ENCODE data around the gene SLC6A6.

The SLC6A6 gene

DNA sequence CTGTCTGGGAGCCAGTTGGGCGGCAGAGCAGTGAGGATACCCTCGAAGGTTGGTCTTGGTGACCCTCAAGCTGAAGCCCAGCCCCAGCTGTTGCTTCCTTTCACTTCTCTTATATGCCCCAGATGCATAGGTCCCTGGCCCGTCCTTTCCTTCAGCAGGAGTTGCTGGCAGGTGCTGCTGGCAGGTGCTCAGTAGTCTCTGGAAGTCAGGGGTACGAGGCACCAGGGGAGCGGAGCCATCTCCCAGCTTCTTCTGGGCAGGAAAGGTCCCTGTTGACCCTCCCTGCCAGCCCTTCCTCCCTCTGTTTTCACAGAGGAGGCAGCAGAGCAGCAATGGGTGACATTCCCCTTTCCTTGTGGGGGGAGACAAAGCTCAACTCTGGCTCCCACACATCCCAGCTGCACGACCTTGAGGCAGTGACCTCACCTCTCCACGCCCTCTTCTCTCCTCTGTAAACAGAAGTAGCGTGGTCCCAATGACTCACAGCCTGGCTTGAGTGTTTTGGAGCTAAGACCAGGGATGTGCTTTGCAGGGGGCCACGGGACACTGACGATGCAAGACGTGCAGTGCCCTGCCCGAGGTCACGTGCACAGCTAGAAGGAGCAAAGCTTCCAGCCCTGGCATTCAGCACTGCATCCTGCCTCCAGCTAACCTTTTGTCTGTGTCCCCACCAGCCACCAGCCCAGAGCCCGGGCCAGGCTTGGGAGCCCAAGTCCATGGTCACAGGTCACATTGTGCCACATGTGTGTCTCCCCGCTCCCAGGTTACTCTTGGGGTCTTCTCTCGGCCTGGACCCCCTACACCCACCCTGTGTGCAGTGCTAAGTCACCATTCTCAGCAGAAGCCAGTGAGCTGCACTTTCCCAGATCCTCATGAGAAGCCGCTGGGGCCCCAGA is 49.7 kb downstream of the SLC6A6 start:
- H3K27me3 ChIP-seq (ENCODE audit: insufficient read depth, low read length, poor library complexity) = no peaks in the 10 kb centered on the region
- no peak overlapping the region for H2BK15ac ChIP-seq (replicated peaks; ENCODE audit: low read depth)
- WGBS (ENCODE audit: extremely low coverage, insufficient coverage, low lambda C conversion rate) = no CpG with 5 or more reads among the region's 17 CpGs
- H3K79me2 ChIP-seq (ENCODE audit: control insufficient read depth, insufficient read depth, low read length) = no peaks in the 10 kb centered on the region
- no peak overlapping the region for H3K4me3 ChIP-seq (ENCODE audit: low read length)
- no peak overlapping the region for H4K5ac ChIP-seq (ENCODE audit: low read length)
- no peak overlapping the region for H3K56ac ChIP-seq (ENCODE audit: low read length)
- H3K4me2 ChIP-seq (ENCODE audit: low read length) = no peak overlapping the region
- H3K4me1 ChIP-seq (ENCODE audit: control insufficient read depth, low read depth, low read length) = no peaks in the 10 kb centered on the region
- no peak overlapping the region for H3K4ac ChIP-seq (ENCODE audit: low read depth, low read length)
- no peak overlapping the region for H2BK5ac ChIP-seq (ENCODE audit: low read length)
- no peak overlapping the region for H3K27ac ChIP-seq (ENCODE audit: low read depth, low read length)
- H2BK120ac ChIP-seq (ENCODE audit: low read depth, low read length) = no peak overlapping the region
- peaks cover 22% of the 10 kb centered on the region for H3K36me3 ChIP-seq (ENCODE audit: control insufficient read depth, insufficient read depth, low read length)
- no peaks in the 10 kb centered on the region for H3K79me1 ChIP-seq (ENCODE audit: low read length)
- no peak overlapping the region for H3K23ac ChIP-seq (ENCODE audit: low read length)
- no peak overlapping the region for H3K9ac ChIP-seq (ENCODE audit: low read length)
- no peak overlapping the region for H4K8ac ChIP-seq (ENCODE audit: low read depth, low read length)
- DNase-seq = peak; percentile 42
- no peak overlapping the region for H2AK5ac ChIP-seq (ENCODE audit: low read length)
- no peak overlapping the region for H3K18ac ChIP-seq (ENCODE audit: low read length)

GRCh38 chr3:14452740-14453710 is 50.6 kb downstream of the SLC6A6 start:
- H3K27ac ChIP-seq (ENCODE audit: low read depth, low read length) = no peak overlapping the region
- DNase-seq = no peak
- H2BK120ac ChIP-seq (ENCODE audit: low read depth, low read length) = no peak overlapping the region
- no peak overlapping the region for H3K4me2 ChIP-seq (ENCODE audit: low read length)
- H3K18ac ChIP-seq (ENCODE audit: low read length) = no peak overlapping the region
- H3K4ac ChIP-seq (ENCODE audit: low read depth, low read length) = no peak overlapping the region
- no peaks in the 10 kb centered on the region for H3K27me3 ChIP-seq (ENCODE audit: insufficient read depth, low read length, poor library complexity)
- H3K79me2 ChIP-seq (ENCODE audit: control insufficient read depth, insufficient read depth, low read length) = no peaks in the 10 kb centered on the region
- no peak overlapping the region for H2BK15ac ChIP-seq (replicated peaks; ENCODE audit: low read depth)
- no peaks in the 10 kb centered on the region for H3K79me1 ChIP-seq (ENCODE audit: low read length)
- H3K23ac ChIP-seq (ENCODE audit: low read length) = no peak overlapping the region
- H4K8ac ChIP-seq (ENCODE audit: low read depth, low read length) = no peak overlapping the region
- H3K36me3 ChIP-seq (ENCODE audit: control insufficient read depth, insufficient read depth, low read length) = peaks cover 15% of the 10 kb centered on the region
- H3K4me3 ChIP-seq (ENCODE audit: low read length) = no peak overlapping the region
- H4K5ac ChIP-seq (ENCODE audit: low read length) = no peak overlapping the region
- H2BK5ac ChIP-seq (ENCODE audit: low read length) = no peak overlapping the region
- no peak overlapping the region for H2AK5ac ChIP-seq (ENCODE audit: low read length)
- H3K9ac ChIP-seq (ENCODE audit: low read length) = no peak overlapping the region
- H3K4me1 ChIP-seq (ENCODE audit: control insufficient read depth, low read depth, low read length) = peaks cover 2% of the 10 kb centered on the region
- WGBS (ENCODE audit: extremely low coverage, insufficient coverage, low lambda C conversion rate) = no CpG with 5 or more reads among the region's 25 CpGs
- H3K56ac ChIP-seq (ENCODE audit: low read length) = no peak overlapping the region

- DNase-seq = no peak
- H3K27me3 ChIP-seq (ENCODE audit: insufficient read depth, low read length, poor library complexity) = no peaks in the 10 kb centered on the region
- no peak overlapping the region for H3K27ac ChIP-seq (ENCODE audit: low read depth, low read length)
- H3K9ac ChIP-seq (ENCODE audit: low read length) = no peak overlapping the region
- H3K56ac ChIP-seq (ENCODE audit: low read length) = no peak overlapping the region
- H3K36me3 ChIP-seq (ENCODE audit: control insufficient read depth, insufficient read depth, low read length) = peaks cover 15% of the 10 kb centered on the region
- no peak overlapping the region for H3K4ac ChIP-seq (ENCODE audit: low read depth, low read length)
- H3K23ac ChIP-seq (ENCODE audit: low read length) = no peak overlapping the region
- no peaks in the 10 kb centered on the region for H3K79me2 ChIP-seq (ENCODE audit: control insufficient read depth, insufficient read depth, low read length)
- H2BK15ac ChIP-seq (replicated peaks; ENCODE audit: low read depth) = no peak overlapping the region
- H2BK120ac ChIP-seq (ENCODE audit: low read depth, low read length) = no peak overlapping the region
- no peak overlapping the region for H3K4me3 ChIP-seq (ENCODE audit: low read length)
- no peak overlapping the region for H2AK5ac ChIP-seq (ENCODE audit: low read length)
- no peak overlapping the region for H2BK5ac ChIP-seq (ENCODE audit: low read length)
- no CpG with 5 or more reads among the region's 23 CpGs for WGBS (ENCODE audit: extremely low coverage, insufficient coverage, low lambda C conversion rate)
- H3K4me1 ChIP-seq (ENCODE audit: control insufficient read depth, low read depth, low read length) = peaks cover 2% of the 10 kb centered on the region
- no peak overlapping the region for H3K18ac ChIP-seq (ENCODE audit: low read length)
- no peak overlapping the region for H4K8ac ChIP-seq (ENCODE audit: low read depth, low read length)
- H4K5ac ChIP-seq (ENCODE audit: low read length) = no peak overlapping the region
- H3K4me2 ChIP-seq (ENCODE audit: low read length) = no peak overlapping the region
- H3K79me1 ChIP-seq (ENCODE audit: low read length) = no peaks in the 10 kb centered on the region
These were observed 51.7 kb downstream of the SLC6A6 start for GRCh38 chr3:14453876-14454638.

DNA sequence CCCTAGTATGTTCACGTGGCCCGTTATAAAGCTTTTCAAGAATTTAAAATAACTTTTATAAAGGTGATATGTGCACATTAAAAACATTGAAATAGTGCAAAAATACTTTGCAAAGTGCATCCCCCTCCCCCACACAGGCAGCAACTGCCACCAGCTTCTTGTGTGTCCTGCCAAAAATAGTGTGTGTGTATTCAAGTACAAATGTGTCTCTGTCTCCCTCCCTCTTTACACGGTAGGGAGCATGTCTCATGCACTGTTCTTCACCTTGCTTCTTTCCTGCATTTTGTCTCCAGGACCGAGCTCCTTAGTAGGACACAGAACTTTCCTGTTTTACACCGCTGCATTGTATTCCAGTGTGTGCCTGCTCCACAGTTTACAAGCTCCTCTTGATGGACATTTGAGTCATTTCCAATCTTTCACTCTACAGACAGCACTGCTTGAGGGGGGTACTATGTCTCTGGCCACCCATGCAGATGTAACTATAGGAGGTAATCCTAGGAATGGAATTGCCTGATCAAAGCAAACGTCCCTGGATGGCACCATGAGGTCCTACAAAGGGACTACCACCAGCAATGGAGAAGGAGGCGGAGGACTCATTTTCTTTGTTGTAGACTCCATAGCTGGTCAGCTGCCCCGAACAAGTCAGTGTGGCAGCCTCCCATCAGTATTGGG is 52.4 kb downstream of the SLC6A6 start:
- H3K79me1 ChIP-seq (ENCODE audit: low read length) = no peaks in the 10 kb centered on the region
- H3K18ac ChIP-seq (ENCODE audit: low read length) = no peak overlapping the region
- no CpG with 5 or more reads among the region's 8 CpGs for WGBS (ENCODE audit: extremely low coverage, insufficient coverage, low lambda C conversion rate)
- H4K5ac ChIP-seq (ENCODE audit: low read length) = no peak overlapping the region
- H3K79me2 ChIP-seq (ENCODE audit: control insufficient read depth, insufficient read depth, low read length) = no peaks in the 10 kb centered on the region
- H2BK5ac ChIP-seq (ENCODE audit: low read length) = no peak overlapping the region
- H3K9ac ChIP-seq (ENCODE audit: low read length) = no peak overlapping the region
- no peak overlapping the region for H2BK120ac ChIP-seq (ENCODE audit: low read depth, low read length)
- H3K4me1 ChIP-seq (ENCODE audit: control insufficient read depth, low read depth, low read length) = peaks cover 2% of the 10 kb centered on the region
- H3K27ac ChIP-seq (ENCODE audit: low read depth, low read length) = no peak overlapping the region
- H4K8ac ChIP-seq (ENCODE audit: low read depth, low read length) = no peak overlapping the region
- peaks cover 15% of the 10 kb centered on the region for H3K36me3 ChIP-seq (ENCODE audit: control insufficient read depth, insufficient read depth, low read length)
- no peak overlapping the region for H3K23ac ChIP-seq (ENCODE audit: low read length)
- H3K4ac ChIP-seq (ENCODE audit: low read depth, low read length) = no peak overlapping the region
- H3K56ac ChIP-seq (ENCODE audit: low read length) = no peak overlapping the region
- DNase-seq = no peak
- no peaks in the 10 kb centered on the region for H3K27me3 ChIP-seq (ENCODE audit: insufficient read depth, low read length, poor library complexity)
- H2AK5ac ChIP-seq (ENCODE audit: low read length) = no peak overlapping the region
- no peak overlapping the region for H2BK15ac ChIP-seq (replicated peaks; ENCODE audit: low read depth)
- H3K4me2 ChIP-seq (ENCODE audit: low read length) = no peak overlapping the region
- no peak overlapping the region for H3K4me3 ChIP-seq (ENCODE audit: low read length)

DNA sequence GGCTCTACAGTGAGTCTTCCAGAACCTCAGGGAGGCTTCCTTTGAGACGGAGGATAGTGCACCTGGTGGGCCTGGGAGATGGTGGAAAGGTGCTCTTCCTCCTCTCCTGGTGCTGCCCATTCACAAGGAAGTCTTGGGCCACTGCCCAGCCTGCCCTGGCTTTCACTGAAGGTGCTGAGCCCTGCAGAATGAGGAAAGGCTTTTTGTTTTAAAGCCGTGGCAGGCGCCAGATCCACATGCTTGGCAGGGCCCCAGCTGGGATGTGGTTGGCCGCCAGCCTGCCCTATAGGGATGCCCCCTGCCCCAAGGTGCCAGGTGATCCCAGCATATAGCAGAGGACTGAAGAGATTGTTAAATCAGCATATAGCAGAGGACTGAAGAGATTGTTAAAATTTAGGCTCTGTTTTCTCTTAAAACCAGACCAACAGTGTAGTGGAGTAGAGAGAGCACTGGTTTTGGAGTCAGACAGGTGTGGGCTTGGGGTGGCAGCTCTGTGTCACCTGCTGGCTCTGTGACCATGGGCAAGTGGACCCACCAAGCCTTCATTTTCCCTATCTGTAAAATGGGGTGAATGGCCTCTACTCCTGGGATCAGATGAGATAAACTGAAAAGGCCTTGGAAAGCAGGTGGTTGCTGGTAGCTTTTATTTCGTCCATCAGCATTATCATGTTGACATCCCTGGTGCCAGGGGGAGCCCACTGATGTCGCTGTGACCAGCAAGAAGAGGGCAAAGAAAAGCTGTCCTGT is 53.3 kb downstream of the SLC6A6 start:
- no peak overlapping the region for H3K4ac ChIP-seq (ENCODE audit: low read depth, low read length)
- H2BK5ac ChIP-seq (ENCODE audit: low read length) = no peak overlapping the region
- no peak overlapping the region for H3K23ac ChIP-seq (ENCODE audit: low read length)
- H3K79me1 ChIP-seq (ENCODE audit: low read length) = no peaks in the 10 kb centered on the region
- no CpG with 5 or more reads among the region's 6 CpGs for WGBS (ENCODE audit: extremely low coverage, insufficient coverage, low lambda C conversion rate)
- no peak overlapping the region for H3K9ac ChIP-seq (ENCODE audit: low read length)
- peaks cover 15% of the 10 kb centered on the region for H3K36me3 ChIP-seq (ENCODE audit: control insufficient read depth, insufficient read depth, low read length)
- H3K79me2 ChIP-seq (ENCODE audit: control insufficient read depth, insufficient read depth, low read length) = no peaks in the 10 kb centered on the region
- H4K8ac ChIP-seq (ENCODE audit: low read depth, low read length) = no peak overlapping the region
- no peak overlapping the region for H2BK120ac ChIP-seq (ENCODE audit: low read depth, low read length)
- H3K56ac ChIP-seq (ENCODE audit: low read length) = no peak overlapping the region
- H3K18ac ChIP-seq (ENCODE audit: low read length) = no peak overlapping the region
- no peak overlapping the region for H3K27ac ChIP-seq (ENCODE audit: low read depth, low read length)
- H3K27me3 ChIP-seq (ENCODE audit: insufficient read depth, low read length, poor library complexity) = no peaks in the 10 kb centered on the region
- peaks cover 2% of the 10 kb centered on the region for H3K4me1 ChIP-seq (ENCODE audit: control insufficient read depth, low read depth, low read length)
- H2AK5ac ChIP-seq (ENCODE audit: low read length) = no peak overlapping the region
- no peak overlapping the region for H4K5ac ChIP-seq (ENCODE audit: low read length)
- no peak for DNase-seq
- H3K4me3 ChIP-seq (ENCODE audit: low read length) = no peak overlapping the region
- H3K4me2 ChIP-seq (ENCODE audit: low read length) = no peak overlapping the region
- H2BK15ac ChIP-seq (replicated peaks; ENCODE audit: low read depth) = no peak overlapping the region
